PC-9 (cell line): ENCODE measurements around the gene LMF1.

Source experiments
- CTCF ChIP-seq: fragments of 200-600 bp; sonication (generic); conservative IDR thresholded peaks from 2 replicates; pipeline ENCODE4 v1.6.1; 2017; ENCODE audit warnings: mixed run types, antibody characterized with exemption, mild to moderate bottlenecking, moderate library complexity
- EZH2 ChIP-seq: fragments of 200-600 bp; sonication (generic); IDR thresholded peaks from 2 replicates; pipeline ENCODE4 v1.8.0; 2017; ENCODE audit warnings: antibody characterized with exemption, low read depth

GRCh38 chr16:898761-899682, 71.8 kb downstream of the LMF1 start:
- TF ChIP-seq CTCF (no peak), EZH2 (no peak)
